ENCODE results near the gene PRDM16. TPM values are rescaled to one million over a fixed set of nuclear protein-coding genes. Genes with fewer than 3 reads are reported as not detected.

Gene PRDM16
- total RNA-seq, 1 experiment from 2014 or later = 0.04 TPM

GRCh38 chr1:3093898-3094626 is 25.1 kb downstream of the PRDM16 start:
- TF ChIP-seq EZH2 (IDR thresholded peaks at IDR 0.05; ENCODE audit: low read length, unreplicated experiment) = no peak
- no peak for TF ChIP-seq EZH2phosphoT487 (IDR thresholded peaks at IDR 0.05; ENCODE audit: borderline replicate concordance, low read length)
- TF ChIP-seq, protein P1, sequence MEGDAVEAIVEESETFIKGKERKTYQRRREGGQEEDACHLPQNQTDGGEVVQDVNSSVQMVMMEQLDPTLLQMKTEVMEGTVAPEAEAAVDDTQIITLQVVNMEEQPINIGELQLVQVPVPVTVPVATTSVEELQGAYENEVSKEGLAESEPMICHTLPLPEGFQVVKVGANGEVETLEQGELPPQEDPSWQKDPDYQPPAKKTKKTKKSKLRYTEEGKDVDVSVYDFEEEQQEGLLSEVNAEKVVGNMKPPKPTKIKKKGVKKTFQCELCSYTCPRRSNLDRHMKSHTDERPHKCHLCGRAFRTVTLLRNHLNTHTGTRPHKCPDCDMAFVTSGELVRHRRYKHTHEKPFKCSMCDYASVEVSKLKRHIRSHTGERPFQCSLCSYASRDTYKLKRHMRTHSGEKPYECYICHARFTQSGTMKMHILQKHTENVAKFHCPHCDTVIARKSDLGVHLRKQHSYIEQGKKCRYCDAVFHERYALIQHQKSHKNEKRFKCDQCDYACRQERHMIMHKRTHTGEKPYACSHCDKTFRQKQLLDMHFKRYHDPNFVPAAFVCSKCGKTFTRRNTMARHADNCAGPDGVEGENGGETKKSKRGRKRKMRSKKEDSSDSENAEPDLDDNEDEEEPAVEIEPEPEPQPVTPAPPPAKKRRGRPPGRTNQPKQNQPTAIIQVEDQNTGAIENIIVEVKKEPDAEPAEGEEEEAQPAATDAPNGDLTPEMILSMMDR (conservative IDR thresholded peaks at IDR 0.05; ENCODE audit: low read depth, low read length) = no peak
- no peaks in the 10 kb centered on the region for H4K20me1 ChIP-seq (ENCODE audit: low read length)
- H3K36me3 ChIP-seq (ENCODE audit: low read depth, low read length) = no peaks in the 10 kb centered on the region
- no TSS peak for BruUV-seq (replicated peaks)
- DNase-seq (no peak), ATAC-seq (no peak)
- no peak overlapping the region for H3K27ac ChIP-seq (ENCODE audit: low read length)
- no peak overlapping the region for H3K4me3 ChIP-seq (ENCODE audit: low read length)
- no peaks in the 10 kb centered on the region for H3K4me1 ChIP-seq (ENCODE audit: insufficient read depth, low read length)
- no peak overlapping the region for H3K9ac ChIP-seq (ENCODE audit: low read length)
- ChIA-PET CTCF (no interaction called here), POLR2A (ENCODE audit: unreplicated experiment) (no interaction called here)
- intact Hi-C loops (cut with micrococcal nuclease) = no loop called here
- no peaks in the 10 kb centered on the region for H3K9me2 ChIP-seq (replicated peaks; ENCODE audit: low read length)
- H3K9me3 ChIP-seq (ENCODE audit: low read length) = no peaks in the 10 kb centered on the region
- H3K4me2 ChIP-seq (ENCODE audit: low read length) = no peak overlapping the region
- peaks cover 100% of the 10 kb centered on the region for H3K27me3 ChIP-seq (ENCODE audit: low read length)
- no peaks in the 10 kb centered on the region for H3K79me2 ChIP-seq (ENCODE audit: low read length)
- no peaks in the 10 kb centered on the region for H3F3A ChIP-seq (ENCODE audit: low read length, unreplicated experiment)
- H2AFZ ChIP-seq (ENCODE audit: low read length) = no peak overlapping the region

GRCh38 chr1:3094863-3095780 is 26.1 kb downstream of the PRDM16 start:
- H3K4me3 ChIP-seq (ENCODE audit: low read length) = no peak overlapping the region
- DNase-seq (no peak), ATAC-seq (no peak)
- BruUV-seq (replicated peaks) = no TSS peak
- no peaks in the 10 kb centered on the region for H3K4me1 ChIP-seq (ENCODE audit: insufficient read depth, low read length)
- intact Hi-C loops (cut with micrococcal nuclease) = no loop called here
- no peak overlapping the region for H3K27ac ChIP-seq (ENCODE audit: low read length)
- H3K9ac ChIP-seq (ENCODE audit: low read length) = no peak overlapping the region
- no peaks in the 10 kb centered on the region for H3F3A ChIP-seq (ENCODE audit: low read length, unreplicated experiment)
- H2AFZ ChIP-seq (ENCODE audit: low read length) = no peak overlapping the region
- no peaks in the 10 kb centered on the region for H3K79me2 ChIP-seq (ENCODE audit: low read length)
- no peaks in the 10 kb centered on the region for H3K9me3 ChIP-seq (ENCODE audit: low read length)
- TF ChIP-seq EZH2phosphoT487 (IDR thresholded peaks at IDR 0.05; ENCODE audit: borderline replicate concordance, low read length) = no peak
- TF ChIP-seq, protein P1 (conservative IDR thresholded peaks at IDR 0.05; ENCODE audit: low read depth, low read length) = no peak
- TF ChIP-seq EZH2 (IDR thresholded peaks at IDR 0.05; ENCODE audit: low read length, unreplicated experiment) = no peak
- H3K9me2 ChIP-seq (replicated peaks; ENCODE audit: low read length) = no peaks in the 10 kb centered on the region
- peaks cover 100% of the 10 kb centered on the region for H3K27me3 ChIP-seq (ENCODE audit: low read length)
- POLR2A ChIA-PET (ENCODE audit: unreplicated experiment) = no interaction called here
- no peaks in the 10 kb centered on the region for H3K36me3 ChIP-seq (ENCODE audit: low read depth, low read length)
- no peak overlapping the region for H3K4me2 ChIP-seq (ENCODE audit: low read length)
- CTCF ChIA-PET = no interaction called here
- H4K20me1 ChIP-seq (ENCODE audit: low read length) = no peaks in the 10 kb centered on the region
